Natural killer cell (primary cell): ENCODE measurements around the gene RANBP9. TPM values are rescaled to one million over a fixed set of nuclear protein-coding genes. Genes with fewer than 3 reads are reported as not detected.

Source experiments
- ATAC-seq, 3 donors: fragments of 150-1000 bp in 2 of 3; fragments of 200-7000 bp in 1 of 3; cut with Tn5 transposase; 1 replicate in 1 of 3; 2 replicates in 2 of 3; pipeline ENCODE4 v1.10.0; 2021; ENCODE audit warnings: mild to moderate bottlenecking in 2 of 3, moderate library complexity in 2 of 3
- DNase-seq, 2 donors: peaks; one replicate each; pipeline versions ENCODE4 v3.0.0 to v3.0.0-alpha.2; 2013 to 2021; ENCODE audit warnings: mixed read lengths in 1 of 2
- H3K27ac ChIP-seq: one replicate; pipeline ENCODE4 v1.5.1; 2013; ENCODE audit warnings: mild to moderate bottlenecking, low read length
- H3K27me3 ChIP-seq: one replicate; pipeline ENCODE4 v1.6.1; 2013; ENCODE audit warnings: low read length; ENCODE audit not compliant: control insufficient read depth, insufficient read depth
- H3K36me3 ChIP-seq: one replicate; pipeline ENCODE4 v1.6.1; 2013; ENCODE audit warnings: low read length; ENCODE audit not compliant: control insufficient read depth, insufficient read depth
- H3K4me1 ChIP-seq: one replicate; pipeline ENCODE4 v1.6.1; 2013; ENCODE audit warnings: low read length; ENCODE audit not compliant: control insufficient read depth, insufficient read depth
- H3K4me3 ChIP-seq: one replicate; pipeline ENCODE4 v1.5.1; 2013; ENCODE audit warnings: low read length
- H3K9me3 ChIP-seq: one replicate; pipeline ENCODE4 v1.6.1; 2013; ENCODE audit warnings: low read length; ENCODE audit not compliant: control insufficient read depth, insufficient read depth
- H3K27ac Mint-ChIP-seq, 2 donors: one replicate each; pipeline ENCODE4 v1.8.0; 2022; ENCODE audit warnings: mild to moderate bottlenecking in 2 of 2, mixed read lengths in 2 of 2, moderate library complexity in 1 of 2
- H3K27me3 Mint-ChIP-seq, 2 donors: one replicate each; pipeline ENCODE4 v1.8.0; 2022; ENCODE audit warnings: low read depth in 2 of 2, mixed read lengths in 2 of 2
- H3K36me3 Mint-ChIP-seq: one replicate; pipeline ENCODE4 v1.8.0; 2022; ENCODE audit warnings: mixed read lengths
- H3K4me1 Mint-ChIP-seq, 2 donors: one replicate each; pipeline ENCODE4 v1.8.0; 2022; ENCODE audit warnings: mixed read lengths in 2 of 2
- H3K4me3 Mint-ChIP-seq: one replicate; pipeline ENCODE4 v1.8.0; 2022; ENCODE audit warnings: mild to moderate bottlenecking, moderate library complexity, mixed read lengths
- H3K9me3 Mint-ChIP-seq, 2 donors: one replicate each; pipeline ENCODE4 v1.8.0; 2022; ENCODE audit warnings: mixed read lengths in 2 of 2
- WGBS: methylation state at CpG from one replicate; pipeline ENCODE4 v1.1.7; 2013; ENCODE audit warnings: missing lambda C conversion rate; ENCODE audit not compliant: insufficient coverage; 5-methylcytosine and 5-hydroxymethylcytosine counted together
- intact Hi-C: fragments of 100-400 bp; cut with micrococcal nuclease; formaldehyde crosslinking; loops from one replicate; pipeline ENCODE4 v1.14.2; 2022
- total RNA-seq, 4 donors: library from RNA; stranded (reverse); fragments of 120-200 nt in 1 of 4; gene quantifications; one replicate each; pipeline versions ENCODE4 v1.2.3 to v1.2.4, GENCODE V29; 2013 to 2022
- TF ChIP-seq, protein P1 (sequence below): fragments of 200-600 bp; IDR thresholded peaks from one replicate; pipeline ENCODE4 v1.8.0; 2022; ENCODE audit warnings: antibody characterized with exemption

Gene RANBP9
- total RNA-seq, 3 donors from 2014 or later (not counting 1 experiment from before 2014, with no cell fraction given) = 52.2 to 62.5 (median 57.6) TPM

DNA sequence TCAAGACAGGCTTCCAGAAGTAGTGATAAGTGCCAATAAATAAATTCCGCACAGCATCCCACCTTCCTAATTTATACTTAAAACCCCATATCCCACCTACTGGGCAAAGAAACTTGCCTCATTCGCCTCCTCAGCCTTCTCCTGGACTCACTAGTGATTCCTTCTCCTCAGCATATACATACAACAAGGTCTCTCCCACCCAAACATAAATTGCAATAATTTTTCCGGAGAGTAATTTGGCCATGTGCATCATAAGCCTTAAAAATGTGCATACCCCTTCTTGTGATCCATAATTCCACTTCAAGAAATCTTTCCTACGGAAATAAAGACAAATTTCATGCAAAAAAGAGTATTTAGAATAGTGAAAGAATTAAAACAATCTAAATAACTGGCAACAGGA is 26.8 kb downstream of the RANBP9 start:
- H3K4me3 Mint-ChIP-seq = no peak overlapping the region
- H3K27me3 Mint-ChIP-seq = no peaks in the 10 kb centered on the region
- intact Hi-C loops = no loop called here
- H3K9me3 Mint-ChIP-seq = no peaks in the 10 kb centered on the region
- H3K27ac Mint-ChIP-seq = peak overlapping the region in 1 of 2 donors; percentile 26
- no peak for DNase-seq
- TF ChIP-seq, protein P1, sequence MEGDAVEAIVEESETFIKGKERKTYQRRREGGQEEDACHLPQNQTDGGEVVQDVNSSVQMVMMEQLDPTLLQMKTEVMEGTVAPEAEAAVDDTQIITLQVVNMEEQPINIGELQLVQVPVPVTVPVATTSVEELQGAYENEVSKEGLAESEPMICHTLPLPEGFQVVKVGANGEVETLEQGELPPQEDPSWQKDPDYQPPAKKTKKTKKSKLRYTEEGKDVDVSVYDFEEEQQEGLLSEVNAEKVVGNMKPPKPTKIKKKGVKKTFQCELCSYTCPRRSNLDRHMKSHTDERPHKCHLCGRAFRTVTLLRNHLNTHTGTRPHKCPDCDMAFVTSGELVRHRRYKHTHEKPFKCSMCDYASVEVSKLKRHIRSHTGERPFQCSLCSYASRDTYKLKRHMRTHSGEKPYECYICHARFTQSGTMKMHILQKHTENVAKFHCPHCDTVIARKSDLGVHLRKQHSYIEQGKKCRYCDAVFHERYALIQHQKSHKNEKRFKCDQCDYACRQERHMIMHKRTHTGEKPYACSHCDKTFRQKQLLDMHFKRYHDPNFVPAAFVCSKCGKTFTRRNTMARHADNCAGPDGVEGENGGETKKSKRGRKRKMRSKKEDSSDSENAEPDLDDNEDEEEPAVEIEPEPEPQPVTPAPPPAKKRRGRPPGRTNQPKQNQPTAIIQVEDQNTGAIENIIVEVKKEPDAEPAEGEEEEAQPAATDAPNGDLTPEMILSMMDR = no peak
- Histone ChIP-seq H3K27me3 (no peaks in the 10 kb centered on the region), H3K4me3 (no peak overlapping the region), H3K9me3 (no peaks in the 10 kb centered on the region), H3K36me3 (peaks cover 3% of the 10 kb centered on the region), H3K4me1 (peaks cover 32% of the 10 kb centered on the region), H3K27ac (no peak overlapping the region)
- WGBS = 100% methylated on average over 3 of the region's 4 CpGs
- no peak for ATAC-seq
- H3K4me1 Mint-ChIP-seq = peaks cover 65 to 67% of the 10 kb centered on the region in 2 donors
- no peaks in the 10 kb centered on the region for H3K36me3 Mint-ChIP-seq

GRCh38 chr6:13683038-13683437 is 28.6 kb downstream of the RANBP9 start:
- H3K4me3 ChIP-seq = no peak overlapping the region
- Mint-ChIP-seq H3K36me3 (no peaks in the 10 kb centered on the region), H3K27me3 (no peaks in the 10 kb centered on the region), H3K4me3 (no peak overlapping the region), H3K27ac (peak overlapping the region; percentile 7 to 44), H3K4me1 (peaks cover 63% of the 10 kb centered on the region in 2 donors), H3K9me3 (no peaks in the 10 kb centered on the region)
- TF ChIP-seq, protein P1 = no peak
- intact Hi-C loops = no loop called here
- H3K4me1 ChIP-seq = peaks cover 22% of the 10 kb centered on the region
- H3K36me3 ChIP-seq = peaks cover 3% of the 10 kb centered on the region
- no peak for ATAC-seq
- H3K9me3 ChIP-seq = no peaks in the 10 kb centered on the region
- no peak for DNase-seq
- H3K27ac ChIP-seq = no peak overlapping the region
- no peaks in the 10 kb centered on the region for H3K27me3 ChIP-seq

GRCh38 chr6:13682346-13682745 is 29.3 kb downstream of the RANBP9 start:
- Mint-ChIP-seq H3K4me1 (peaks cover 56% of the 10 kb centered on the region in 2 donors), H3K9me3 (no peaks in the 10 kb centered on the region), H3K27ac (peak overlapping the region in 1 of 2 donors; percentile 7), H3K27me3 (no peaks in the 10 kb centered on the region), H3K4me3 (no peak overlapping the region), H3K36me3 (no peaks in the 10 kb centered on the region)
- ATAC-seq (no peak), DNase-seq (no peak)
- intact Hi-C loops = no loop called here
- no peak overlapping the region for H3K27ac ChIP-seq
- H3K36me3 ChIP-seq = peaks cover 3% of the 10 kb centered on the region
- 96% methylated on average over 6 of the region's 6 CpGs for WGBS
- no peak overlapping the region for H3K4me3 ChIP-seq
- H3K9me3 ChIP-seq = peaks cover 2% of the 10 kb centered on the region
- peaks cover 18% of the 10 kb centered on the region for H3K4me1 ChIP-seq
- H3K27me3 ChIP-seq = no peaks in the 10 kb centered on the region
- TF ChIP-seq, protein P1 = no peak
